ENCODE results near the gene QRSL1. TPM values are rescaled to one million over a fixed set of nuclear protein-coding genes. Genes with fewer than 3 reads are reported as not detected.
A peak's percentile ranks its signal among the peaks of the same experiment; 100 is the strongest.

Gene QRSL1
- total and polyA plus RNA-seq, 9 of the 15 experiments (the other 6 are each of a cell fraction or from before 2014, with no cell fraction given) = 14.6 to 31.5 (median 23.0) TPM

DNA sequence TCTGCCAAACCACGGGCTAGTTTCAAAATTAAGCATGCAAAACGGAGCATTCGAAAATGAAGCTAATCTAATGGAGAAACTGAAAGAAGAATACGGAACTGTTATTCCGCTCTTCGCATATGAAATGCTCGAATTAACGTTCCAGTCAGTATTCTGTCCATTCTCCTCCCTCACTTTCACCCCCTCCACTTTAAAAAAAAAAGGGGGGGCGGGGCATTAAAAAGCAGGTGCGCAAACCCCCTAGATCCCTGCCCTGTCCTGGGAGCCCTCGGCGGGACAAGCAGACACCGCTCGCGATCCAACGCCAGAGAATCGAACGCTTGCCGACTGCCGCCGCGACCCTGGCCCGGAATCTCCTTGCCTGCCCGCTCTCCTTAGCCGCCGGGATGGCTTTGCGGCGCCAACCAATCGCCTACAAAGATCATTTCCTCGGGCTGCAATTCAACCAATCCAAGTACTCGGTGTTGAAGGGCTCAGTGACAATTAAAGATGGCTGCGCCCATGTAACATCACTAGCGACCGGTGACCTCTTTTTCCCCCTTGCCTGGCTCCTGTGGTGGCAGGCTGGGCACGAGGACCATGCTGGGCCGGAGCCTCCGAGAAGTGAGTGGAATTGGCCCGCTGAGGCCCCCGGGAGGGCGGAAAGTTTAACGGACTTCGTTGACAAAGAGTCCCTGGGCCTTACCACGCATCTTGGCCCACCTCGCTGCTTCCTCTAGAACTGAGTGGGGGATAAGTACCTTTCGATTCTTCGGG is at the start of gene QRSL1, which contains the start of gene RTN4IP1 (continued):
- TF ChIP-seq, protein P1, sequence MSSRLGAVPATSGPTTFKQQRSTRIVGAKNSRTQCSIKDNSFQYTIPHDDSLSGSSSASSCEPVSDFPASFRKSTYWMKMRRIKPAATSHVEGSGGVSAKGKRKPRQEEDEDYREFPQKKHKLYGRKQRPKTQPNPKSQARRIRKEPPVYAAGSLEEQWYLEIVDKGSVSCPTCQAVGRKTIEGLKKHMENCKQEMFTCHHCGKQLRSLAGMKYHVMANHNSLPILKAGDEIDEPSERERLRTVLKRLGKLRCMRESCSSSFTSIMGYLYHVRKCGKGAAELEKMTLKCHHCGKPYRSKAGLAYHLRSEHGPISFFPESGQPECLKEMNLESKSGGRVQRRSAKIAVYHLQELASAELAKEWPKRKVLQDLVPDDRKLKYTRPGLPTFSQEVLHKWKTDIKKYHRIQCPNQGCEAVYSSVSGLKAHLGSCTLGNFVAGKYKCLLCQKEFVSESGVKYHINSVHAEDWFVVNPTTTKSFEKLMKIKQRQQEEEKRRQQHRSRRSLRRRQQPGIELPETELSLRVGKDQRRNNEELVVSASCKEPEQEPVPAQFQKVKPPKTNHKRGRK (tag; IDR thresholded peaks at IDR 0.05) = no peak
- TF ChIP-seq ZNF75A (CRISPR knock-in tag; IDR thresholded peaks at IDR 0.05) (no peak; the same call in 1 of the 2 replicates), ELF4 (CRISPR knock-in tag; IDR thresholded peaks at IDR 0.05) (no peak), ZNF644 (tag; IDR thresholded peaks at IDR 0.05; ENCODE audit: low read depth) (0 out of 2 replicates have a peak, but pooled peaks have one; percentile 61), ZKSCAN3 (CRISPR knock-in tag; IDR thresholded peaks at IDR 0.05) (no peak), THRAP3 (IDR thresholded peaks at IDR 0.05; ENCODE audit: borderline replicate concordance) (no peak)
- TF ChIP-seq, protein P2, sequence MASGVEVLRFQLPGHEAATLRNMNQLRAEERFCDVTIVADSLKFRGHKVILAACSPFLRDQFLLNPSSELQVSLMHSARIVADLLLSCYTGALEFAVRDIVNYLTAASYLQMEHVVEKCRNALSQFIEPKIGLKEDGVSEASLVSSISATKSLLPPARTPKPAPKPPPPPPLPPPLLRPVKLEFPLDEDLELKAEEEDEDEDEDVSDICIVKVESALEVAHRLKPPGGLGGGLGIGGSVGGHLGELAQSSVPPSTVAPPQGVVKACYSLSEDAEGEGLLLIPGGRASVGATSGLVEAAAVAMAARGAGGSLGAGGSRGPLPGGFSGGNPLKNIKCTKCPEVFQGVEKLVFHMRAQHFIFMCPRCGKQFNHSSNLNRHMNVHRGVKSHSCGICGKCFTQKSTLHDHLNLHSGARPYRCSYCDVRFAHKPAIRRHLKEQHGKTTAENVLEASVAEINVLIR (CRISPR knock-in tag; IDR thresholded peaks at IDR 0.05) = peak; percentile 39; the same call in 1 of the 2 replicates

DNA sequence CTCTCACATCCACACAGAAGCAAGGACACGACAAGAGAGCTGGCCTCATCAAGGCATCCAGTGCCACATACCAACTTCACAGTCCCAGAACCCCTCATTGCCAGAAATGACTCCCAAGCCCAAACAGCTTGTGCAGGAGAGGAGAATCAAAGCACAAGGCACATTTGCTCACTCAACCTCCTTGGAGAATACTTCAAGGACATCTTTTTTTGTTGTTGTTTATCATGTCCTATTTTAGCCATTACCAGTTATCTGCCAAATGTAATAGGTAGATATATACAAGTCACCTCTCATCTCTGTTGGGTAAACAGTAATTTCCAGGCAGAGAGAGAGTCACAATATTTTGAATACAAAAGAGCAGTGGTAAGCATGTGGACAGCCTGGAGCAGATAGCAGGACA is 47.9 kb upstream of the QRSL1 start:
- POLR2A ChIA-PET = no interaction called here
- H3K27ac ChIP-seq (ENCODE audit: extremely low read depth, low read depth, low read length) = no peak overlapping the region
- in situ Hi-C loops (cut with MboI) (no loop called here), intact Hi-C loops (cut with micrococcal nuclease) (no loop called here)
- TF ChIP-seq ZNF263 (CRISPR knock-in tag; IDR thresholded peaks at IDR 0.05; ENCODE audit: borderline replicate concordance) = no peak
- 0 out of 2 replicates have a peak, but pooled peaks have one; percentile 1 for TF ChIP-seq MAFG (tag; conservative IDR thresholded peaks at IDR 0.05)
- H3K4me3 ChIP-seq = no peak overlapping the region
- H3K36me3 ChIP-seq (ENCODE audit: control insufficient read depth, insufficient read depth, low read length) = peaks cover 44% of the 10 kb centered on the region; the same call in 1 of the 3 replicates
- ATAC-seq (no peak), FAIRE-seq (no peak), DNase-seq (ENCODE audit: extremely low read depth in 1 of 4, low spot score in 3 of 4) (no peak)
- H3K4me1 ChIP-seq (replicated peaks in 1 of 2; ENCODE audit: control insufficient read depth in 2 of 2, insufficient read depth in 2 of 2, low read length in 2 of 2) = no peaks in the 10 kb centered on the region
- BruUV-seq (replicated peaks) = no TSS peak
- no peaks in the 10 kb centered on the region for H4K20me1 ChIP-seq (replicated peaks; ENCODE audit: control insufficient read depth, insufficient read depth, low read length)
- no peak overlapping the region for H3K4me2 ChIP-seq (ENCODE audit: insufficient read depth, low read length)
- WGBS (ENCODE audit: insufficient coverage, low coverage, missing lambda C conversion rate) = 15% methylated on average over 1 of the region's 1 CpG
- H3K27me3 ChIP-seq (ENCODE audit: control insufficient read depth in 2 of 2, insufficient read depth in 2 of 2, low read length in 2 of 2) = no peaks in the 10 kb centered on the region
- no peaks in the 10 kb centered on the region for H3K9me3 ChIP-seq (replicated peaks; ENCODE audit: control insufficient read depth, insufficient read depth, low read depth, low read length)
- H2AFZ ChIP-seq (ENCODE audit: low read depth, low read length) = no peak overlapping the region
- H3K79me2 ChIP-seq (ENCODE audit: control insufficient read depth, insufficient read depth, low read length) = no peaks in the 10 kb centered on the region
- no peak overlapping the region for H3K9ac ChIP-seq (ENCODE audit: insufficient read depth in 1 of 2, low read depth in 2 of 2, low read length in 2 of 2)
- CTCF ChIA-PET (ENCODE audit: low intra/inter-chr PET ratio) = no interaction called here
- H3K9me1 ChIP-seq (ENCODE audit: control insufficient read depth, insufficient read depth, low read length) = no peaks in the 10 kb centered on the region

Measured in K562 (cell line).